Activated CD8-positive, alpha-beta memory T cell treated with anti-CD3 and anti-CD28 coated beads, Interleukin-2, amount 50 U/mL, for 1 hour (primary cell): ENCODE results near the gene PHLDA1.
A peak's percentile ranks its signal among the peaks of the same experiment; 100 is the strongest.
"Not testable (repeated sequence)": the region's sequence is repeated elsewhere in the genome, so short reads cannot be mapped to it uniquely, and the experiment has no call there.

ENCODE experiments used
- DNase-seq: peaks from one replicate; pipeline ENCODE4 v3.0.0-alpha.2; 2020; ENCODE audit errors: extremely low read depth

Gene PHLDA1

GRCh38 chr12:75986001-75986746, 45.4 kb downstream of the PHLDA1 start:
- DNase-seq = no peak

- DNase-seq = no peak
Observed at GRCh38 chr12:75985566-75985965, 46.0 kb downstream of the PHLDA1 start.

DNA sequence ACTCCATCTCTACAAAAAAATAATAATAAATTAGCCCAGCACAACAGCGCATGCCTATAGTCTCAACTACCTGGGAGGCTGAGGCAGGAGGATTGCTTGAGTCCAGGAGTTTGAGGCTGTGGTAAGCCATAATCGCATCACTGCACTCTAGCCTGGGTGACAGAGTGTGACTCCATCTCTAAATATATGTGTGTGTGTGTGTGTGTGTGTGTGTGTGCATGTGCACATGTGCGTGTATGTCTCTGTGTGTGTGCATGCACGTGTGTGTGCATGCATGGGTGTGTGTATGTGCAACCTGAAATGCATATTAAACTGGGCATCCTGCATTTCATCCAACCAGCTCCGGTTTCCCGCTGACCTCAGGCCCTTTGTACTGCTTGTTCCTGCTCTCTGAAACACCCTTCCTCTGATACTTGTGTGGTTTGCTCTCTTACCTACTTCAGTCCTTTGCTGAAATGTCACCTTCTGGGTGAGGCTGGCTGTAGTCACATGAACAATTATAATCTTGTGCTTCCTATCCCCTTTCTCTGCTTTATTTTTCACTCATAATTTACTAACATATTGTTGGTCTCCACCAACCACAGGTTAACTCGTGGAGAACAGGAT, 46.9 kb downstream of the PHLDA1 start:
- DNase-seq = no peak

DNA sequence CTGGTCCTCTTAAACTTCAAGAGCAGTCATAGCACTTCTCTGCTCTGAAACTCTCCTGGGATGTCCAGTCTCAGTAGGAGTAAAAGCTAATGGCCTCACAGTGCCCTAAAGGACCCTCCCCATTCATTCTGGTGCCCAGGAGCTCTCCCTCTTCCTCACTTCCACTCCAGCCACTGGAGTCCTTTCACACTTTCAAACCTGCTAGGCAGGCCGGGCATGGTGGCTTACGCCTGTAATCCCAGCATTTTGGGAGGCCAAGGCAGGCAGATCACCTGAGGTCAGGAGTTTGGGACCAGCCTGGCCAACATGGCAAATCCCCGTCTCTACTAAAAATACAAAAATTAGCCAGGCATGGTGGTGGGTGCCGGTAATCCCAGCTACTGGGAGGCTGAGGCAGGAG, 47.7 kb downstream of the PHLDA1 start:
- not testable (repeated sequence) for DNase-seq

GRCh38 chr12:75982979-75983660, 48.5 kb downstream of the PHLDA1 start:
- no peak for DNase-seq

DNA sequence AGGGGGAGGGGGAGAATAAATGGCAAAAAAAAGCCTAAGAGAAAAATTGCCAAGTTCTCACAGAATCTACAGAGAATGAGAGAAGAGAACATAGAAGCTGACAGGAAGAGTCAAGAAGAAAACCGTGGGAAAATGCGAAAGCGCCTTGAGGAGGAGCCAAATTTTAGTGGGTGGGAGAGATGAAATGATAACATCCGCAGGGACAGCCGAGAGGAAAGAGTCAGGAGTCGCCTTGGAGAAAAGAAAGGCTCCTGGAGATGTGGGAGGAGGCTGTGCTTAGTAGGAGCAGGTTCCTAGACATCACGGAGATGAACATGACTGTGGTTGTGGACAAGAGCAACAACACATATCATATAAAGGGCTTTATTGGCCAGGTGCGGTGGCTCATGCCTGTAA, 49.4 kb downstream of the PHLDA1 start:
- DNase-seq = no peak

DNA sequence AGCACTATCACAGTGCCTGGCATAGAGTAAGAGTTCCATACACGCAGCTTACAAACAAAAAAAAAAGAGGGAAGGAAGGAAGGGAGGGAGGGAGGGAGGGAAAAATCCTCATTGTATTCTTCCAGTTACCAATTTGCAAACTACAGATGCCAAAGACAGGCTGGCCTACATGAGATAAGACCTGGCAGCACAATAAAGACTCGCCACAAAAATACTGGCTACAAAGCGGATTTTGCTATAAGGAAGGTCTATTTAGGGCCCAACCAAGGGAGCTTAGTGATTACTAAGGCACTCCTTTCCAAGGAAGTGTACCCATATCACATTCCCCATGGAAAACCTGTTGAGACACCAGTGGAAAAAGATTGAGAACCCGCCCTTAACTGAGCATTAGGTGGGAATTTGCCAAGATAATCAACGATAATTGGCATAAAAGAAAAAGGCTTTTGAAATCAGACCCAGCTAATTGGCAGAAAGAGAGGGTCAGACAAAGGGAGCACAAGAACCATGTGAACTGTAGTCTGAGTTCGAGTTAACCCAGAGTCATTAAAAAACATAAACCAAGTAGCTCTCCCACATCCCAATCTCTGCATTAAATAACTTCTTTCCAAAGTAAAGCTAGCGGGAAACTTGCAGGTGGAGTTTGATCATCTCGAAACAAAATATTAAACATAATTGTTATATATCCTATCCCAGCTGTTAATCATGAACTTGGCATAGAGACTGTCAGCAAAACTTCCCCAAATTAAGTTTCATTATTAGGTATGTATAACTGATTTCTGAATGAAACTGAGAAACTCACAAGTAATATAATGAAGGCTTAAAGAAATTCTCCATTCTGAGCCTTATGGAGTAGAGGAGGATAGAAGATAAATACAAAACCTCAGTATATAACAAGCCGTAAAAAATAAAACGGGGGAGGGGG, 50.1 kb downstream of the PHLDA1 start:
- no peak for DNase-seq

- DNase-seq = no peak
Observed at GRCh38 chr12:75979181-75979580, 52.4 kb downstream of the PHLDA1 start.

DNA sequence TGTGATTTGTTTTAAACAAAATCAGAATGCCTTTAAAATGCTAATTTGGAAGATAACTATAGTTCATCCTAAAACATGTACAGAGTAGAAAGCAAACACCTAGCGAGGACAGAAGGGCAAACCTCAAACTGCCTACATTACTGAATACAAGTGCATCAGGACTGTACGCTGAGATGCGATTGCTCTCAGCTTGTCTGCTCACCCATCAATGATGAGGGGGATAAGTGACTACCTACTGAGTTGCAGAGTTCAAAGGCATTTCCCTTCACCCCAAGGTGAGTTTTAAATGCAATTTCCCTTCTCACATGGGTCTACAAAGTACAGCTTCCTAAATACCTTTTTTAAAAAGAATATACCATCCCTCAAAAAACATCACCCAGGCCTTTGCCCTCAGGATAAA, 52.9 kb downstream of the PHLDA1 start:
- no peak for DNase-seq

- peak; percentile 47 for DNase-seq
Observed at GRCh38 chr12:75977952-75978671, 53.5 kb downstream of the PHLDA1 start.

- DNase-seq = no peak
Observed at GRCh38 chr12:75977590-75977951, 54.0 kb downstream of the PHLDA1 start.

GRCh38 chr12:75976913-75977312, 54.7 kb downstream of the PHLDA1 start:
- DNase-seq = no peak

GRCh38 chr12:75976113-75976512, 55.5 kb downstream of the PHLDA1 start:
- DNase-seq = no peak

- DNase-seq = no peak
Observed at GRCh38 chr12:75975702-75976101, 55.9 kb downstream of the PHLDA1 start.
